HuH-7.5 (cell line): ENCODE results near the gene DNAJC8.

Experiments
- DNase-seq: peaks from one replicate; pipeline ENCODE4 v3.0.0; 2011; ENCODE audit warnings: low spot score

Gene DNAJC8

GRCh38 chr1:28172713-28173150, 60.1 kb downstream of the DNAJC8 start:
- DNase-seq, result no peak

- DNase-seq, result no peak
Observed at GRCh38 chr1:28171246-28171645, 61.6 kb downstream of the DNAJC8 start.

- peak; percentile 39 for DNase-seq
Observed at GRCh38 chr1:28170001-28170596, 62.7 kb downstream of the DNAJC8 start.

- no peak for DNase-seq
Observed at GRCh38 chr1:28163496-28164161, 69.2 kb downstream of the DNAJC8 start.

- no peak for DNase-seq
Observed at GRCh38 chr1:28162151-28162550, 70.7 kb downstream of the DNAJC8 start.

GRCh38 chr1:28161751-28162150, 71.1 kb downstream of the DNAJC8 start:
- DNase-seq, result no peak

GRCh38 chr1:28160782-28161266, 72.0 kb downstream of the DNAJC8 start:
- DNase-seq, result no peak

GRCh38 chr1:28159680-28160079, 73.1 kb downstream of the DNAJC8 start:
- no peak for DNase-seq

- no peak for DNase-seq
Observed at GRCh38 chr1:28159243-28159642, 73.6 kb downstream of the DNAJC8 start.

GRCh38 chr1:28157894-28158293, 74.9 kb downstream of the DNAJC8 start:
- no peak for DNase-seq

GRCh38 chr1:28156821-28157220, 76.0 kb downstream of the DNAJC8 start:
- no peak for DNase-seq

GRCh38 chr1:28155628-28156027, 77.2 kb downstream of the DNAJC8 start:
- no peak for DNase-seq

GRCh38 chr1:28154078-28154594, 78.7 kb downstream of the DNAJC8 start:
- no peak for DNase-seq
